ENCODE data around the gene LEUTX.

GRCh38 chr19:39752795-39753194 is 25.9 kb upstream of the LEUTX start:
- TF ChIP-seq POLR2AphosphoS5 (IDR thresholded peaks at IDR 0.05; ENCODE audit: low read depth) (no peak), CTCF (conservative IDR thresholded peaks at IDR 0.05; ENCODE audit: low read depth in 2 of 2) (no peak), STAT1 (IDR thresholded peaks at IDR 0.05; ENCODE audit: unreplicated experiment) (no peak), EZH2 (IDR thresholded peaks at IDR 0.05; ENCODE audit: low read depth, unreplicated experiment) (no peak), EZH2phosphoT487 (IDR thresholded peaks at IDR 0.05; ENCODE audit: unreplicated experiment) (no peak)
